ENCODE results near the gene PRAMEF14.
A peak's percentile ranks its signal among the peaks of the same experiment; 100 is the strongest.
"Not testable (repeated sequence)": the region's sequence is repeated elsewhere in the genome, so short reads cannot be mapped to it uniquely, and the experiment has no call there.

PRAMEF14 gene, protein sequence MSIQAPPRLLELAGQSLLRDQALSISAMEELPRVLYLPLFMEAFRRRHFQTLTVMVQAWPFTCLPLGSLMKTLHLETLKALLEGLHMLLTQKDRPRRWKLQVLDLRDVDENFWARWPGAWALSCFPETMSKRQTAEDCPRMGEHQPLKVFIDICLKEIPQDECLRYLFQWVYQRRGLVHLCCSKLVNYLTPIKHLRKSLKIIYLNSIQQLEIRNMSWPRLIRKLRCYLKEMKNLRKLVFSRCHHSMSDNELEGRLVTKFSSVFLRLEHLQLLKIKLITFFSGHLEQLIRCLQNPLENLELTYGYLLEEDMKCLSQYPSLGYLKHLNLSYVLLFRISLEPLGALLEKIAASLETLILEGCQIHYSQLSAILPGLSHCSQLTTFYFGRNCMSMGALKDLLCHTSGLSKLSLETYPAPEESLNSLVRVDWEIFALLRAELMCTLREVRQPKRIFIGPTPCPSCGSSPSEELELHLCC

DNA sequence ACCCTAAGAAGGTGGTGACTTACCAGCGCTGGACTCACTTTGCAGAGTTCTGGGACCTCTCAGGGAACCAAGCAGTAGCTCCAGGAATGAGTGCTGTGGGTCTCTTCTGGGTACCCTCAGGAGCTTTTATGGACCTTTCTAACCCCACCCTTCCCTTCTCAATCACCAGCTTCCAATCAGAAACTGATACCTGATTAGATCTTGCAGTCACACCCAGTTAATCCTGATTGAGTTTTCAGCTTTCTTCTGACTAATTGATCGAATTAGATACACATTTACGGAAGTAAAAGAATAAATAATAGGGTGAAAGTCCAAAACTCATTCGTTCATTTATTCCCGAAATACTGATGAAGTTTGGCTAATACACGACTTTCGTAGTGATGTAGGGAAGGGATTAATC, at the start of gene PRAMEF14:
Gene PRAMEF14, minus strand, starts transcription at position 101 of the 400 bp plus-strand sequence. CDS start 1,820 bp downstream, outside the sequence.
- in situ Hi-C loops (cut with HindIII; ENCODE audit: low sequenced_read_pairs); DNase-seq (ENCODE audit: low read depth); H3K4me3 ChIP-seq (ENCODE audit: low read depth, low read length): not testable (repeated sequence)

DNA sequence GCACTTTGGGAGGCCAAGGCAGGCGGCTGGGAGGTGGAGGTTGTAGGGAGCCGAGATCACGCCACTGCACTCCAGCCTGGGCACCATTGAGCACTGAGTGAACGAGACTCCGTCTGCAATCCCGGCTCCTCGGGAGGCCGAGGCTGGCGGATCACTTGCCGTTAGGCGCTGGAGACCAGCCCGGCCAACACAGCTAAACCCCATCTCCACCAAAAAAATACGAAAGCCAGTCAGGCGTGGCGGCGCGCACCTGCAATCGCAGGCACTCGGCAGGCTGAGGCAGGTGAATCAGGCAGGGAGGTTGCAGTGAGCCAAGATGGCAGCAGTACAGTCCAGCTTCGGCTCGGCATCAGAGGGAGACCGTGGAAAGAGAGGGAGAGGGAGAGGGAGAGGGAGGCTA, 48.4 kb upstream of the PRAMEF14 start:
- DNase-seq (ENCODE audit: low read depth); in situ Hi-C loops (cut with HindIII; ENCODE audit: low sequenced_read_pairs); H3K4me3 ChIP-seq (ENCODE audit: low read depth, low read length): not testable (repeated sequence)

DNA sequence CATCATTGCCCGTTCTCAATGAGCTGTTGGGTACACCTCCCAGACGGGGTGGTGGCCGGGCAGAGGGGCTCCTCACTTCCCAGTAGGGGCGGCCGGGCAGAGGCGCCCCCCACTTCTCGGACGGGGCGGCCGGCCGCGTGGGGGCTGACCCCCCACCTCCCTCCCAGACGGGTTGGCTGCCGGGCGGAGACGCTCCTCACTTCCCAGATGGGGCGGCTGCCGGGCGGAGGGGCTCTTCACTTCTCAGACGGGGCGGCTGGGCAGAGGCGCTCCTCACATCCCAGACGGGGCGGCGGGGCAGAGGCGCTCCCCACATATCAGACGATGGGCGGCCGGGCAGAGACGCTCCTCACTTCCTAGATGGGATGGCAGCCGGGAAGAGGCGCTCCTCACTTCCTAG, 47.8 kb upstream of the PRAMEF14 start:
- H3K4me3 ChIP-seq (ENCODE audit: low read depth, low read length); DNase-seq (ENCODE audit: low read depth); in situ Hi-C loops (cut with HindIII; ENCODE audit: low sequenced_read_pairs): not testable (repeated sequence)

DNA sequence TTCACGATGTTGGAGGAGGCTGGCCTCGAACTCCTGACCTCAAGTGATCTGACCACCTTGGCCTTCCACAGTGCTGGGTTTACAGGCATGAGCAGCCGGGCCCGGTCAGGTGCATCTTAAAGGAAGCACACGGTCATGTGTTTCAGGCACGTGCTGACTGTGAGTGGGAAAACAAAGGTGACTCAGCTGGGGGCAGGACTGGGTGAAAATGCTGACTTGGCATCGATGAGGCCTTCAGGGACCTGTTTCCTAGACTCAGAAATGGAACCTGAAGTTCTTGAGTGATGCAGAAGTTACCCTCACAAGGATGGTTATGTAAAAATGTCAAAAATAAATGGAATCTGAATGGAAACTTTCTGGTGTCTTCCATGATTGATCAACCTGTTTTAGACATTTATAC, 46.1 kb upstream of the PRAMEF14 start:
- in situ Hi-C loops (cut with HindIII; ENCODE audit: low sequenced_read_pairs); H3K4me3 ChIP-seq (ENCODE audit: low read depth, low read length); DNase-seq (ENCODE audit: low read depth): not testable (repeated sequence)

DNA sequence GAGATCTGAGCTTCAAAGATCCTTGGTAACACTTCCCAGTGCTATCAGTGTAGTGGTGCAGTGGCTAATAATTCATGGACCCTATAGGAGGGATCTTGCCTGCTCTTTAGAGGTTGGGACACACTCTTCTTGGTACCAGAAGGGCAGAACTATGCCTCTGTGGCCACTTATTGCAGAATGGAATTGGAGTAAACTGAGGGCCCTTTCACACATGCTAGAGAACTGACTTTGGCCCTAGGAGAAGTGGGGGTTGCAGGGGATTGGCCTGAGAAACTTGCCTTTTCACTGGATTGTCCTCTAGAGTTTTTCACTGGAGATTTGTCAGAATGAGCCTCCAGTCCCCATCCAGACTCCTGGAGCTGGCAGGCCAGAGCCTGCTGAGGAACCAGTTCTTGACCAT, 42.4 kb upstream of the PRAMEF14 start, which contains the start of gene PRAMEF17:
Gene PRAMEF17, plus strand, starts transcription at position 301 of the 400 bp plus-strand sequence. Its CDS starts 26 bp downstream, at position 327.
- H3K4me3 ChIP-seq (ENCODE audit: low read depth, low read length); DNase-seq (ENCODE audit: low read depth); in situ Hi-C loops (cut with HindIII; ENCODE audit: low sequenced_read_pairs): not testable (repeated sequence)

DNA sequence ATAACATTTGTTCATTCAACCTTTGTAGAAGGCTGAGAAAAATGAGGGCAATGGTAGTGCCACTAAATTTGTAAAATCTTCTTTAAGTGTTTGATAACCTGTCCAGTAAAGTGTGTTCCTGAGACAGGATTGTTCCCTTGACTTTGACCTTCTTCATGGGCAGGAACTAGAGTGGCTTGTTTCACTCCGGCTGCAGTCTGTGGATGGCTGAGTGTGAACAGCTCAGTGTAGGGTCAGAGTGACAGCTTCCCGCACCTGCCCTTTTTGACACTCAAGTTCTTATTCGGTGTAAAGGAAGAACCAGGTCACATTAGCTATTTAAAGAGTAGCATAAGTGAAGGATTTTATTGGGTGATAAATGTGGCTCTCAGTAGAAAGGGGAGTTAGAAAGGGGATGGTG, 33.4 kb upstream of the PRAMEF14 start:
- in situ Hi-C loops (cut with HindIII; ENCODE audit: low sequenced_read_pairs); H3K4me3 ChIP-seq (ENCODE audit: low read depth, low read length); DNase-seq (ENCODE audit: low read depth): not testable (repeated sequence)

DNA sequence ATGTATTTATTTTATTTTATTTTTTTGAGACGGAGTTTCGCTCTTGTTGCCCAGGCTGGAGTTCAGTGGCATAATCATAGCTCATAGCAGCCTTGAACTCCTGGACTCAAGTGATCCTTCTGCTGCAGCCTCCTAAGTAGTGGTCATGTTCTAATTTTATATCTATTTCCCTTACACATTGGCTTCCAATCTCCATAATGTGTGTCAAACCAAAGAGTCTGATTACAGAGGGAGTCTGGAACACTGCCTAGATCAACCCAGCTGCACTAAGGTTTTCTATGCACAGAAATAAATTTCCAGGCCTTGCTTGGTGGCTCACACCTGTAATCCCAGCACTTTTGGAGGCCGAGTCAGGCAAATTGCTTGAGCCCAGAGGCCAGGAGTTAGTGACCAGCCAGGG, 32.0 kb upstream of the PRAMEF14 start:
- DNase-seq (ENCODE audit: low read depth); in situ Hi-C loops (cut with HindIII; ENCODE audit: low sequenced_read_pairs); H3K4me3 ChIP-seq (ENCODE audit: low read depth, low read length): not testable (repeated sequence)

DNA sequence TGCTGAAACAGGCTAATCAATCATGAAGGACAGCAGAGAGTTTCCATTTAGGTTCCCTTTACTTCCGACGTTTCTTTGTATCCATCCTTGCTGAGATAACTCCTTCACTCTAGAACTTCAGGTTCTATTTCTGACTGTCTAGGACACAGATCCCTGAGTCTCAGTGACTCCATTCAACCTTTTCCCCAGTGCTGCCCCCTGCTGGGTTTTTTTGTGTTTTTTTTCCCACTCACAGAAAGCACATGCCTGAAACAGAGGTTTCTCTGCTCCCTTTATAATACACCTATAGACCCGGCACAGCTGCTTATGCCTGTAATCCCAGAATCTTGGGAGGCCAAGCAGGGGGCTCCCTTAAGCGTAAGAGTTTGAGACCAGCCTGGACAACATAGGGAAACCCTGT, 21.6 kb upstream of the PRAMEF14 start:
- DNase-seq (ENCODE audit: low read depth); in situ Hi-C loops (cut with HindIII; ENCODE audit: low sequenced_read_pairs); H3K4me3 ChIP-seq (ENCODE audit: low read depth, low read length): not testable (repeated sequence)

DNA sequence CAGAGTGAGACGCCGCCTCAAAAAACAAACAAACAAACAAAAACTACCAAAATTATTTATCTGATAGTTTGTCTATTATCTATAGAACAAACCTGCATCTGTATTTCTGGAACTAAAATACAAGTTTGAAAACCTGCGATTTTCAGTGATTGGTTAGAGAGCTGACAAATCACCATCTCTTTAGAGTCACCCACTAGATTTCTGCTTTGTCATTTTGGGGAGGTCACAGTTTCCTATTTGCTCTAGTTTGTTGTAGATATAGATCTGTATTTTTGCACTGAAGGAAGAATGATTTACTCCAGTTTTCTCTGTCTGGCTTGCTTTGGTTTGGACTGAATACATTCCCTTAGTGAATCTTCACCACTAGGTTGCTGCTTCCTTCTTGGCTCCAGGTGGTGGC, 19.6 kb upstream of the PRAMEF14 start:
- not testable (repeated sequence) for H3K4me3 ChIP-seq (ENCODE audit: low read depth, low read length)

DNA sequence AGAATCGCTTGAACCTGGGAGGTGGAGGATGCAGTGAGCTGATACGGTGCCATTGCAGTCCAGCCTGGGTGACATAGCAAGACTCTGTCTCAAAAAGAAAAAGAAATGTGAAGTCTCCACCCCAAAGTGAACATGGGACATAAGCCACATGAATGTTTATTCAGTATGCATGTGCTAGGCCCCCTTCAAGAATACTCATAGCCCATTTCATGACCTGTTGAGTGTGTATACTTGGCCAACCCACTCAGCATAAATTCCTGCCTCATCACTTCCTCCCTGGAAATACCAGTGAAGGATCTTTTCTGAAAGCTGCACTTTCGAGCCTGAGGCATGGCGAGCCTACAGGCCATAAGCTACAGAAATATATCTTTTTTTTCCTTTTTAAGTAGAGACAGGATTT, 18.0 kb upstream of the PRAMEF14 start:
- in situ Hi-C loops (cut with HindIII; ENCODE audit: low sequenced_read_pairs); H3K4me3 ChIP-seq (ENCODE audit: low read depth, low read length); DNase-seq (ENCODE audit: low read depth): not testable (repeated sequence)

More for the DNA sequence above, 19.6 kb upstream of the PRAMEF14 start:
- in situ Hi-C loops (cut with HindIII; ENCODE audit: low sequenced_read_pairs); DNase-seq (ENCODE audit: low read depth): not testable (repeated sequence)

DNA sequence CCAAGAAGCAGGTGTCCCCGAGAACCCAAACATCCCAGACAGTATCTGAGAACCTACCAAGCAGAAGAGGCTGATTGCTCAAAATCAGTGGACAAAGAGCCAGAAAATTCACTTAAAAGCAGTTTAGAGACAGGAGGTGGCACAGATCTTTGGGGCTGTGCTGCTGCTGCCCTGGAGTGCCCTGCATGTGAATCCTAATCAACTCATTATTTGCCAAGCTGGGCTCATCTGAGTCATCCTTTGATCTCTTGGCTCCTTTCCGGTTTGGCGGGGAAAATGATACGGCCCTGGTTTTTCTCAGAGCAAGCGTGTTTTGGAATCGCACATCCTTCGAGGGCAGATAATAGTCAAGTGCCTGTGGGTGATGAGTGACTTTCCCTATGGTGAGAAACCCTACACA, 15.4 kb upstream of the PRAMEF14 start:
- in situ Hi-C loops (cut with HindIII; ENCODE audit: low sequenced_read_pairs); H3K4me3 ChIP-seq (ENCODE audit: low read depth, low read length); DNase-seq (ENCODE audit: low read depth): not testable (repeated sequence)

DNA sequence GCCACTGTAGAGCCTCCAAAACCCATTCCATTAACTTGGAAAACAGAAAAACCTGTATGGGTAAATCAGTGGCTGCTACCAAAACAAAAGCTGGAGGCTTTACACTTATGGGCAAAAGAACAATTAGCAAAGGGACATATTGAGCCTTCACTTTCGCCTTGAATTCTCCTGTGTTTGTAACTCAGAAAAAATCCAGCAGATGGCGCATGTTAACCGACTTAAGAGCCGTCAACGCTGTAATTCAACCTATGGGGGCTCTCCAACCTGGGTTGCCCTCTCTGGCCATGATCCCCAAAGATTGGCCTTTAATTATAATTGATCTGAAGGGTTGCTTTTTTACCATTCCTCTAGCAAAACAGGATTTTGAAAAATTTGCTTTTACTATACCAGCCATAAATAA, 9.8 kb upstream of the PRAMEF14 start:
- in situ Hi-C loops (cut with HindIII; ENCODE audit: low sequenced_read_pairs); H3K4me3 ChIP-seq (ENCODE audit: low read depth, low read length): not testable (repeated sequence)
- DNase-seq (ENCODE audit: low read depth), result peak; percentile 8
- TF ChIP-seq, protein P1, sequence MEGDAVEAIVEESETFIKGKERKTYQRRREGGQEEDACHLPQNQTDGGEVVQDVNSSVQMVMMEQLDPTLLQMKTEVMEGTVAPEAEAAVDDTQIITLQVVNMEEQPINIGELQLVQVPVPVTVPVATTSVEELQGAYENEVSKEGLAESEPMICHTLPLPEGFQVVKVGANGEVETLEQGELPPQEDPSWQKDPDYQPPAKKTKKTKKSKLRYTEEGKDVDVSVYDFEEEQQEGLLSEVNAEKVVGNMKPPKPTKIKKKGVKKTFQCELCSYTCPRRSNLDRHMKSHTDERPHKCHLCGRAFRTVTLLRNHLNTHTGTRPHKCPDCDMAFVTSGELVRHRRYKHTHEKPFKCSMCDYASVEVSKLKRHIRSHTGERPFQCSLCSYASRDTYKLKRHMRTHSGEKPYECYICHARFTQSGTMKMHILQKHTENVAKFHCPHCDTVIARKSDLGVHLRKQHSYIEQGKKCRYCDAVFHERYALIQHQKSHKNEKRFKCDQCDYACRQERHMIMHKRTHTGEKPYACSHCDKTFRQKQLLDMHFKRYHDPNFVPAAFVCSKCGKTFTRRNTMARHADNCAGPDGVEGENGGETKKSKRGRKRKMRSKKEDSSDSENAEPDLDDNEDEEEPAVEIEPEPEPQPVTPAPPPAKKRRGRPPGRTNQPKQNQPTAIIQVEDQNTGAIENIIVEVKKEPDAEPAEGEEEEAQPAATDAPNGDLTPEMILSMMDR (IDR thresholded peaks at IDR 0.05; ENCODE audit: low read depth, low read length, missing control alignments), result peak; percentile 25

DNA sequence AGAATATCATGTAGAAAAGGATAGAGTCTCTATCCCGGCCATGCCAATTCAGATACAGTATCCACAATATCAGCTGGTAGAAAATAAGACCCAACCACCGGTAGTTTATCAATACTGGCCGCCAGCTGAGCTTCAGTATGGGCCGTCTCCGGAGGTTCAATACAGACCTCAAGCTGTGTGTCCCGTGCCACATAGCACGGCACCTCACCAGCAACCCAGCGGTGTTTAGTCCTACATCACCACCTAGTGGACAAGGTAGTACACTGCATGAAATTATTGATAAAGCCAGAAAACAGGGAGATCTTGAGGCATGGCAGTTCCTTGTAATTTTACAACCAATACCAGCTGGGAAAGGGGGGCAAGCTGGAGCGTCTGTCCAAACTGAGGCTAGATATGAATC, 7.5 kb upstream of the PRAMEF14 start:
- DNase-seq (ENCODE audit: low read depth); in situ Hi-C loops (cut with HindIII; ENCODE audit: low sequenced_read_pairs); H3K4me3 ChIP-seq (ENCODE audit: low read depth, low read length): not testable (repeated sequence)

DNA sequence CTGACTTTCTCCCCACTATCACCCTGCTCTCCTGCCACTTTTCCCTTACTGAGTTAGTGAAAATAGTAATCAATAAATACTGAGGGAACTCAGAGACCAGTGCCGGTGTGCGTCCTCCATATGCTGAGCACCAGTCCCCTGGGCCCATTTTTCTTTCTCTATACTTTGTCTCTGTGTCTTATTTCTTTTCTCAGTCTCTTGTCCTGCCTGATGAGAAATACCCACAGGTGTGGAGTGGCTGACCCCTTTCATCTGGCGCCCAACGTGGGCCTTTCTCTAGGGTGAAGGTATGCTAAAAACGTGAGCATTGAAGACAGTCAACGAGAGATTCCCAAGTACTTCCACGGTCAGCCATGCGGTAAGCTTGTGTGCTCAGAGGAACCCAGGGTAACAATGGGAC, 6.5 kb upstream of the PRAMEF14 start:
- in situ Hi-C loops (cut with HindIII; ENCODE audit: low sequenced_read_pairs); DNase-seq (ENCODE audit: low read depth); H3K4me3 ChIP-seq (ENCODE audit: low read depth, low read length): not testable (repeated sequence)

DNA sequence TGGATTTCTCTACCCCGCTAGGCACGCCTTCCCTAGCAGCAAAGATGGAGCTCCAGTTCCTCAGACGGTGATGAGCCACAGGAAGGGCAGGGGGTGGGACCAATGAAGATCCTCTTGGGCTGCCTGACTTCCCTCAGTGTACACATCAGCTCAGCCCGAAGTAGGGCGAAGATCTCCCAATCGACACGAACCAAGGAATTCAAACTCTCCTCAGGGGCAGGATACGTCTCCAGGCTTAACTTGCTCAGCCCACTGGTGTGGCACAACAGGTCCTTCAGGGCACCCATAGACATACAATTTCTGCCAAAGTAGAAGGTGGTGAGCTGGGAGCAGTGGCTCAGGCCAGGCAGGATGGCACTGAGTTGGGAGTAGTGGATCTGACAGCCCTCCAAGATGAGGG, 4.4 kb downstream of the PRAMEF14 start:
- in situ Hi-C loops (cut with HindIII; ENCODE audit: low sequenced_read_pairs); H3K4me3 ChIP-seq (ENCODE audit: low read depth, low read length); DNase-seq (ENCODE audit: low read depth): not testable (repeated sequence)

DNA sequence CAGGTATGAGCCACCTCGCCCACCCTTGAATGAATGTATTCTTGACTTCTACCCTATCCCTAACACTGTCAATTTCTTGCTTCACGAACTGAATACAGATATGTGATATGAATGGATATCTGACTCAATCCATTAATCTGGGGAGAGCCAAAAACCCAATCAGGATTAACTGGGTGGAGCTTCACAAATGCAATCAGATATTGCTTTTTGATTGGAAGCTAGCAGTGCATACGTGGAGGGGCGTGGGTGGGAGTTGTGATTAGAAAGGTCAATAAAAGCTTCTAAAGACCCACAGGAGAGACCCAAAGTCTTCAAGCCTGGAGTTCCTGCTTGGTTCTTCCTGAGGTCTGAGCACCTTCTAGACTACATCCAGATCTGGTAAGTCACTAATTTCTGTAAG, 31.7 kb downstream of the PRAMEF14 start, which contains the start of gene PRAMEF15:
Gene PRAMEF15, plus strand, starts transcription at position 301 of the 400 bp plus-strand sequence. CDS start 2,827 bp downstream, outside the sequence.
- DNase-seq (ENCODE audit: low read depth); H3K4me3 ChIP-seq (ENCODE audit: low read depth, low read length); in situ Hi-C loops (cut with HindIII; ENCODE audit: low sequenced_read_pairs): not testable (repeated sequence)

DNA sequence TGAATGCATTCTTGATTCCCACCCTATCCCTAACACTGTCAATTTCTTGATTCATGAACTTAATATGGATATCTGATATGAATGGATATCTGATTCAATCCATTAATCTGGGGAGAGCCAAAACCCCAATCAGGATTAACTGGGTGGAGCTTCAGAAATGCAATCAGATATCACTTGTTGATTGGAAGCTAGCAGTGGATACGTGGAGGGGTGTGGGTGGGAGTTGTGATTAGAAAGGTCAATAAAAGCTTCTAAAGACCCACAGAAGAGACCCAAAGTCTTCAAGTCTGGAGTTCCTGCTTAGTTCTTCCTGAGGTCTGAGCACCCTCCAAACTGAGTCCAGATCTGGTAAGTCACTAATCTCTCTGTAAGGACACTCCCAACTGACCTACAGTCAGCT, 43.7 kb downstream of the PRAMEF14 start, which contains the start of gene PRAMEF33:
Gene PRAMEF33, plus strand, starts transcription at position 301 of the 400 bp plus-strand sequence. CDS start 2,416 bp downstream, outside the sequence.
- not testable (repeated sequence) for DNase-seq (ENCODE audit: low read depth)

More for the DNA sequence above, 43.7 kb downstream of the PRAMEF14 start, which contains the start of gene PRAMEF33:
- H3K4me3 ChIP-seq (ENCODE audit: low read depth, low read length); in situ Hi-C loops (cut with HindIII; ENCODE audit: low sequenced_read_pairs): not testable (repeated sequence)
